Stomach (tissue), 9 donors: ENCODE results near the gene SSBP3. TPM values are rescaled to one million over a fixed set of nuclear protein-coding genes. Genes with fewer than 3 reads are reported as not detected.

Experiments used
- DNase-seq, 2 donors: peaks; one replicate each; pipeline versions ENCODE4 v3.0.0 to v3.0.0-alpha.2; 2013 to 2019
- H3K27ac ChIP-seq, 5 donors: fragments of 200-600 bp in 4 of 5; sonication (generic) in 4 of 5; one replicate each; pipeline ENCODE4 v1.5.1; 2013 to 2019; ENCODE audit warnings: mild to moderate bottlenecking in 1 of 5, moderate library complexity in 1 of 5
- H3K27me3 ChIP-seq, 3 donors: fragments of 200-600 bp; sonication (generic); one replicate each; pipeline ENCODE4 v1.5.1; 2017 to 2019; ENCODE audit warnings: mixed run types in 1 of 3
- H3K36me3 ChIP-seq, 4 donors: fragments of 200-600 bp; sonication (generic); 1 replicate in 3 of 4; 2 replicates in 1 of 4; pipeline ENCODE4 v1.5.1; 2016 to 2019
- H3K4me1 ChIP-seq, 4 donors: fragments of 200-600 bp; sonication (generic); one replicate each; pipeline ENCODE4 v1.5.1; 2016 to 2019
- H3K4me3 ChIP-seq, 4 donors: fragments of 200-600 bp; sonication (generic) in 3 of 4; one replicate each; pipeline ENCODE4 v1.5.1; 2016 to 2019; ENCODE audit warnings: mild to moderate bottlenecking in 1 of 4
- H3K9me3 ChIP-seq, 4 donors: fragments of 200-600 bp; sonication (generic); one replicate each; pipeline ENCODE4 v1.5.1; 2016 to 2019
- CTCF ChIP-seq, 7 experiments: fragments of 450-650 bp in 4 of 7; fragments of 200-600 bp in 3 of 7; sonication (generic) in 3 of 7; IDR thresholded peaks; one replicate each; pipeline ENCODE4 v1.5.1; 2016 to 2019; ENCODE audit warnings: antibody characterized with exemption in 7 of 7, control low read depth in 2 of 7, mild to moderate bottlenecking in 1 of 7
- EP300 ChIP-seq: sonication (generic); formaldehyde crosslinking; IDR thresholded peaks from one replicate; pipeline ENCODE4 v1.6.1; 2017; ENCODE audit warnings: antibody characterized with exemption
- POLR2A ChIP-seq, 4 donors: fragments of 450-650 bp; IDR thresholded peaks; one replicate each; pipeline ENCODE4 v1.6.1; 2016; ENCODE audit warnings: antibody characterized with exemption in 4 of 4, control low read depth in 2 of 4, mild to moderate bottlenecking in 1 of 4, moderate library complexity in 1 of 4
- POLR2AphosphoS5 ChIP-seq, 3 donors: sonication (generic); formaldehyde crosslinking; IDR thresholded peaks; one replicate each; pipeline ENCODE4 v1.6.1; 2016; ENCODE audit warnings: antibody characterized with exemption in 3 of 3
- WGBS, 5 donors: extraction: QIAGEN DNeasy Blood & Tissue Kit in 3 of 5; methylation state at CpG; one replicate each; pipeline versions ENCODE4 v1.1.5 to v1.1.7; 2013 to 2018; 5-methylcytosine and 5-hydroxymethylcytosine counted together
- intact Hi-C: fragments of 100-400 bp; cut with DNase I; formaldehyde crosslinking; loops from one replicate; pipeline ENCODE4 v1.15.1; 2023; ENCODE audit warnings: low total_unique reads
- polyA plus RNA-seq, 3 donors: library from polyadenylated mRNA; stranded (reverse); fragments of 200-250 nt; gene quantifications; one replicate each; pipeline ENCODE4 v1.2.3, GENCODE V29; 2013
- total RNA-seq, 5 donors: library from RNA; depleted of rRNA; stranded (reverse); fragments of >200 nt; gene quantifications; one replicate each; pipeline versions ENCODE4 v1.1.0 to v1.2.3, GENCODE V29; 2014 to 2016
- donor health status: healthy with polysubstance abuse.
- donor health status: Bipolar disorder and iron deficiency.
- donor health status: healthy.

SSBP3 gene
- total and polyA plus RNA-seq, 8 donors = 4.3 to 100 (median 38.1) TPM

- peak overlapping the region; percentile 40 to 82 (median 77) for H3K27ac ChIP-seq
Measured at GRCh38 chr1:54324251-54325140, 81.7 kb downstream of the SSBP3 start.

GRCh38 chr1:54323921-54324250 lies 82.3 kb downstream of the SSBP3 start:
- Histone ChIP-seq H3K36me3 (peaks cover 0 to 4% (median 0%) of the 10 kb centered on the region in 4 donors), H3K27ac (peak overlapping the region; percentile 20 to 82 (median 77)), H3K4me1 (peaks cover 57 to 99% (median 69%) of the 10 kb centered on the region in 4 donors), H3K4me3 (no peak overlapping the region), H3K27me3 (no peaks in the 10 kb centered on the region), H3K9me3 (no peaks in the 10 kb centered on the region)
- intact Hi-C loops = no loop called here
- no peak for DNase-seq
- TF ChIP-seq POLR2A (IDR thresholded peaks at IDR 0.05) (no peak), EP300 (no peak), POLR2AphosphoS5 (IDR thresholded peaks at IDR 0.05) (no peak), CTCF (IDR thresholded peaks at IDR 0.05) (no peak)
- 53 to 77% (median 72%) methylated on average over 6 of the region's 6 CpGs for WGBS, 5 donors

More at GRCh38 chr1:54324251-54325140, 81.7 kb downstream of the SSBP3 start:
- peaks cover 62 to 99% (median 75%) of the 10 kb centered on the region in 4 donors for H3K4me1 ChIP-seq
- intact Hi-C loops = no loop called here
- H3K4me3 ChIP-seq = no peak overlapping the region
- 39 to 54% (median 48%) methylated on average over 19 of the region's 19 CpGs for WGBS, 5 donors
- no peaks in the 10 kb centered on the region for H3K27me3 ChIP-seq
- DNase-seq = peak in 1 of 2 donors; percentile 81
- TF ChIP-seq POLR2AphosphoS5 (IDR thresholded peaks at IDR 0.05) (no peak), POLR2A (IDR thresholded peaks at IDR 0.05) (no peak), CTCF (IDR thresholded peaks at IDR 0.05) (no peak)
- peaks cover 0 to 4% (median 0%) of the 10 kb centered on the region in 4 donors for H3K36me3 ChIP-seq
- H3K9me3 ChIP-seq = no peaks in the 10 kb centered on the region

GRCh38 chr1:54323324-54323739 lies 82.9 kb downstream of the SSBP3 start:
- Histone ChIP-seq H3K9me3 (no peaks in the 10 kb centered on the region), H3K4me1 (peaks cover 51 to 99% (median 64%) of the 10 kb centered on the region in 4 donors), H3K27me3 (no peaks in the 10 kb centered on the region), H3K4me3 (no peak overlapping the region), H3K36me3 (peaks cover 0 to 3% (median 0%) of the 10 kb centered on the region in 4 donors), H3K27ac (peak overlapping the region in 4 of 5 donors; percentile 73 to 82 (median 79))
- DNase-seq = peak; percentile 69 to 70
- intact Hi-C loops = no loop called here
- no peak for TF ChIP-seq EP300
- peak in 3 of 7 experiments; percentile 10 to 41 (median 33) for TF ChIP-seq CTCF (IDR thresholded peaks at IDR 0.05)
- WGBS, 5 donors = 25 to 54% (median 40%) methylated on average over 4 to 6 of the region's 6 CpGs

GRCh38 chr1:54318246-54318814 lies 87.9 kb downstream of the SSBP3 start:
- no peak for DNase-seq
- intact Hi-C loops = loop anchor here (10.0 kb wide), 1 partner anchor 54 kb away; no protein-coding TSS in a partner anchor
- Histone ChIP-seq H3K4me3 (no peak overlapping the region), H3K36me3 (no peaks in the 10 kb centered on the region), H3K27me3 (no peaks in the 10 kb centered on the region), H3K9me3 (no peaks in the 10 kb centered on the region), H3K4me1 (peaks cover 20 to 84% (median 42%) of the 10 kb centered on the region in 4 donors), H3K27ac (no peak overlapping the region)
- TF ChIP-seq POLR2A (IDR thresholded peaks at IDR 0.05) (no peak), EP300 (no peak), CTCF (IDR thresholded peaks at IDR 0.05) (no peak), POLR2AphosphoS5 (IDR thresholded peaks at IDR 0.05) (no peak)
- WGBS, 5 donors = 74 to 80% (median 76%) methylated on average over 4 of the region's 4 CpGs
